ENCODE results near the gene CFL1.

DNA sequence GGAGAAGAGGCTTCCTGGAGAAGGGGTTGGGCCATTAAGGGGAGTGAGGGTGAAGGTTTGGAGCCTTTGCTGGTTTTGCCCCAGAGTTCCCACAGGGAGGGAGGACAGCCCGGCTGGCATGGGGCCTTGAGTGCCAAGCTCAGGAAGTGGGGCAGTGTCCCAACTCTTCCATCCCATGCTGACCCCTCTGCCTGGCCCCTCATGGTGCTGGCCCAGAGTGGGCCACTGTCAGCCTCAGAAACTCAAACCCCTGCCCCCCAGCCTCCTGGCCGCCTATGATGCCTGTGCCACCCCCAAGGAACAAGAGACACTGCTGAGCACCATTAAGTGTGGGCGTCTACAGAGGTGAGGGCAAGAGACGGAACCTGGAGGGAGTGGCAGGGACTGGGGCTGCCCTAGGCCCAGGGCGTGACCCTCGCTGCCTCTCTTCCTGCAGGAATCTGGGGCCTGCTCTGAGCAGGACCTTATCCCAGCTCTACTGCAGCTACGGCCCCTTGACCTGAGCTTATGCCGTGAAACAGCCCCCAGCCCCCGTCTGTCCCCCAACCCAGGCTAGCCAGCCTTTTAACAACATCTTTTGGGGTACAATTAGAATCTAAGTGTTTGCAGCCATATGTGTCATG, 7.7 kb upstream of the CFL1 start:
- no peak for TF ChIP-seq CTCF (IDR thresholded peaks at IDR 0.05; ENCODE audit: low read length)
- no peak for TF ChIP-seq EZH2 (optimal IDR thresholded peaks at IDR 0.05; ENCODE audit: low read depth, low read length)
- TF ChIP-seq EZH2phosphoT487 (IDR thresholded peaks at IDR 0.05; ENCODE audit: low read length), result no peak

Data from MM.1S (cell line).